Colon (tissue), 2 donors: ENCODE data around the gene NCS1.

ENCODE experiments used
- FAIRE-seq: peaks from 2 replicates; lab custom pipeline; 2012; peaks lifted over from hg19 to GRCh38; lab: Jason Lieb, UNC
- donor health status: control.
- donor health status: control.

The NCS1 gene

DNA sequence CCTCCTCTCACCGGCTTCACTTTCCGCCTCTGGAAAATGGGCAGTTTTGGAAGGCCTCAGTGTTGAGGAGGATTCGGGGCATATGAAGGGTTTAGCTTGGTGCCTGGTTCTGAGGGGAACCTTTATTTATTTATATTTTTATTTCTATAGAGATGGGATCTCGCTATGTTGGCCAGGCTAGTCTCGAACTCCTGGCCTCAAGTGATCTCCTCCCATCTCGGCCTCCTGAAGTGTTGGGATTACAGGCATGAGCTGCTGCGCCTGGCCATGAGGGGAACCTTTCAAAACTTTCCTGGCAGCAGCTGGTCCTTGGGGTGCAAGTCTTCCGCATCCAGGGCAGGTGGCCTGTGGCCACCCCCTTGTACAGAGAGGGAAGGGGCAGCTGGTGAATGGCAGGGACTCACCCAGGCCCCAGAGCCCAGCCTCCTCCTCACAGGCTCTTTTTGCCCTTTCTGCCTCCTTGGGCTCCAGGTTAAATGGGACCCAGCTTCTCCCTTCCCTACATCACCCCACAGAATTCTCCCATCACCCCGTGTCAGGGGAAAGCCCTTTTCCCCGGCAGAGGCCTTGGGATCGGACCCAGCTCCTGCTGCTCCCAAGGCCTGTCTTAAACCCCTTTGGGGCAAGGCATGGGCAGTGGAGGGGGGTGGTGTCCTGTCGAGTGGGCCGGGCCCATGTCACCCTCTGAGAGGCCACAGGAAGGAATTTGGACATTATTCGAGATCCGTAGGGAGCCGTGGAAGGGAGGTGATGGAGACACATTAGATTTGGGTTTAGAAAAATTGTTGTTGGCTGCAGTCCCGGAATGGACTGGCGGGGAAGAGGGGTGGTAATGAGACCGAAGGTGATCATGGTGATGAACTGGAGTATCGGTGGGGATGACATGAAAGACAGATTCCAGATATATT, 5.9 kb downstream of the NCS1 start:
- FAIRE-seq, result no peak

DNA sequence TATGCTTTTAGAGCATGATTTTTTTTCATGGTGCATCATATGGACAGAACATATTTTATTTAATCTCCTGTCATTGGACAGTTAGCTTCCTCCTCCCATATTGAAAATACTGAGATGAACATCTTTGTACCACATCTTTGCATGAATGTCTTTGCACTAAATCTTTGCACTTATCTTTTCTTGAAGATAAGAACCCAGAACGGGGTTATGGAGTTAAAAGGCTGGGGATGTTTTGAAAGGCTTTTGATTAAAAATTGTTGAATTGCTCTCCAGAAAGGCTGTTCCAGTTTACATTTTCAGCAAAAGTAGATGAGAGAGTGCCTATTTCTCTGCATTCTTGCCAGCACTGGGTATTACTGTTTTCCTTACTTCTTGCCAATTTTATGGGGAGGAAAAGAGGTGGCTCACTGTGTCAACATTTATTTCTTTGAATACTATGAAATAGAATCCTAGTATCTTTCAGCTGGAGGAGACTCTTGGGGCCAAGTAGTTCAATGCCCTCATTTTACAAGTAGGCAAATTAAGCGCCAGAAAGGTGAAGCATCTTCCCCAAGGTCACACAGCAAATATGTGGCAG, 7.2 kb downstream of the NCS1 start:
- no peak for FAIRE-seq

DNA sequence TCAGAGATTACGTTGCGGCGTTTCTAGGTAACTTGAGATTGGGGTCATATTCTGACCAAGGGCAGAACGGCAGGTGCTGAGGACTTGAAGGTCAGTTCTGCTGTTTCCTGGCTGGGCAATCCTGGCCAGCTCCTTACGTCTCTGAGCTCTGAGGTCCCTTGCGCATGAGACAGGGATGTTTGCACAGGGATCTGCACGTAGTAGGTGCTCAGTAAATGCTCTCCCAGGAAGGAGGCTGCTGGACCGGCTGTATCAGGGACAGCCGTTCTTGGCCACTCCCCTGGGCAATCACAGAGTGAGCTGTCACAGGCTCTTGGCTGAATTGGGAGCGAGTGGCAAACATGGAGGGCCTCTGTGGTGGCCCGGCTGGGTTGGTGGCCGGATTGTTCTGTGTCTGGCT, 8.3 kb downstream of the NCS1 start:
- no peak for FAIRE-seq

DNA sequence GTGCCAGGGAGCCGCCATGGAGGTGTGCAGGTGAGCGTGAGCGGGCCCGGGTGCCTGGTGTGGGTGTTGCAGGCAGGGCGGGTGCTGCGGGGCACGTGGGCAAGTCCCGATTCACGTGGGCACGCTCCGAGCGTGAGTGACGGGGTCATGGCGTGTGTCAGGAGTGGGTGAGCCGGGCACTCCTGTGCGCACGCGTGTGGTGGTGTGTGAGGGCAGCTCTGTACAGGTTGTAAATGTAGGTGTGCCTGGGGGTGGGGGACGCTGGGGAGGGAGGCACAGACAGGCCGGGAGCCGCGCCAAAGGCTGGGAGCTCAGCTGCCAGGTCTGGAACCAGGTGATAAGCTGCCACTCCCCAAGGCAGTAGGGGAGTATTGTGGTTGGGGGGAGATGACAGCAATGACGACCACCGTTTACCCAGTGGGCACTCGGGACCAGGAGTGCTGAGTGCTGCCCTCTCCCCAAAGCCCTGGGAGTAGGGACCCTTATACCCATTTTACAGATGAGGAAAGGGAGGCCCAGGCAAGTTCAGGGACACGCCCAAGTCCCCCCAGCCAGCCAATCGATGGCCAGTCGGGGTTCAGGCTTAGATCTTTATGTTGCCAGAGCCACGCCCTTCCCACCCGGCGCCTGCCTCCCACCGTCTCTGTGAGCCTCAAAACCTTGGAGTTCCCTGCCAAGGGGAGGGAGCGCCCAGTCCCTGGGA, 9.6 kb downstream of the NCS1 start:
- FAIRE-seq, result no peak

DNA sequence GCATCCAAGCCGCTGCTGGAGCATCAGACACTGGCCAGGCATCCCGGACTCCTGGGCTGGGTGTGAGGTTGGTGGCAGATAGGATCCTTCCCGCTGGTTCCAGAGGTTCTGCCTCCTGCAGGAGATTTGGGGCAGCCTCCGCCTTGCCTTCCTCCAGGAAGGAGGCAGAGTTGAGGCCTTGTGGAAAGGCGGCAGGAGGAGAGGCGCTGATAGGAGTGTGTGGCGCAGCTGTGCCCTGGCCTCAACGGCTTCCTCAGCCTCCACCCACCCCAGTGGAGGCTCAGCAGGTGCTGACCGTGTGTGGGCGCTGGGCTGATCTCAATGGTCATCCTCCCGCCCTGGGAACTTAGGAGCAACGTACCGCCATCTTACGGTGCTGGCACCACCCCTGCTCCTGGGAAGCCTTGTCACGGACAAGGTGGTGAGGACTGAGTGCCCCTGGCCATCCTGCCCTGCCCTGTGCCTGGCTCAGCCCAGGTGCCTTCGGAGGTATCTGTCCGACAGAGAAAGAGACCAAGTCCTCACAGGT, 10.2 kb downstream of the NCS1 start:
- FAIRE-seq, result no peak

DNA sequence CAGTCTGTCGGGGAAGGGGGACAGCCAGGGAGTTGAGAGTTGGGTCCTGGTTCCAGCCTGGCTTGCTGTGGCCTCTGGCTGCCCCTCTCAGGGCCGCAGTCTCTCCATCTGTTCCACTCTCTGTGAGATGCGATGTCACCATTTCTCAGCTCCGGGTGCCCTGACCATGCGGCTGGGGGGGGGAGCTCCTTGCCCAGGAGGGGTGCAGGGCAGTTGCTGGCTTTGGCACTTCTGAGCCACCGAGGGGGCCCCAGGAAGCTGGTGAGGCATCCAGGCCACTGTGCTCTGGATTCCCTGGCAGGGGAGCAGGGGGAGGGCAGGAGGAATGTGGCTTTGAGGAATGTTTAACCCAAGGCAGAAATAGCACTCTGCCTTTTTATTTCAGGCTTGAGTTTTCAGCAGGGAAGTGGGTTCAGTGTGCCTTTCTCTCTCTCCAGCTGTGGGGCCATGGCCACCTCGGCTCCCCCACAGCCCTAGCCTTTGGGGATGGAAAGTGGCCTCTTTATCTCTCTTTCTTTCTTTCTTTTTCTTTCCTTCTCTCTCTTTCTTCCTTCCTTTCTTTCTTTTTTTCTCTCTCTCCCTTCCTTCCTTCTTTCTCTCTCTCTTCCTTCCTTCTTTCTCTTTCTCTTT, 11.0 kb downstream of the NCS1 start:
- no peak for FAIRE-seq

DNA sequence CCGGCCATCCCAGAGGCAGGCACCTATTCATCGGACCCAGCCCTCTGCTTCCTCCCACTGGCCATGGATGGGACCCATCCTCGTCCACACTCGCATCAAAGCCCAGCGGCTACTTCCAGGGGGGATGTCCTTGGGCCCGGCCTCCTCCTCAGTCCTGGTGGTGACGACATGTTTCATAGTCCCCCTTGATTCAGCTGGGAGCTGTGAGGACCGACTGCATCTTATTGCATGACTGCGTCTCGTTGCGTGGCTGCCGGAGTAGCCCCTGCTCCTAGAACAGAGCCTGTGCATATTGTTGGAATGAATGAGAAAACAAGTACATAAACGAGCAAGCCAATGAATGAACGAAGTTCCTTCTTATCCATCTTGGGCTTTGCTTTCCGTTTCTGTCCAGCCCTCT, 12.8 kb downstream of the NCS1 start:
- FAIRE-seq, result no peak

DNA sequence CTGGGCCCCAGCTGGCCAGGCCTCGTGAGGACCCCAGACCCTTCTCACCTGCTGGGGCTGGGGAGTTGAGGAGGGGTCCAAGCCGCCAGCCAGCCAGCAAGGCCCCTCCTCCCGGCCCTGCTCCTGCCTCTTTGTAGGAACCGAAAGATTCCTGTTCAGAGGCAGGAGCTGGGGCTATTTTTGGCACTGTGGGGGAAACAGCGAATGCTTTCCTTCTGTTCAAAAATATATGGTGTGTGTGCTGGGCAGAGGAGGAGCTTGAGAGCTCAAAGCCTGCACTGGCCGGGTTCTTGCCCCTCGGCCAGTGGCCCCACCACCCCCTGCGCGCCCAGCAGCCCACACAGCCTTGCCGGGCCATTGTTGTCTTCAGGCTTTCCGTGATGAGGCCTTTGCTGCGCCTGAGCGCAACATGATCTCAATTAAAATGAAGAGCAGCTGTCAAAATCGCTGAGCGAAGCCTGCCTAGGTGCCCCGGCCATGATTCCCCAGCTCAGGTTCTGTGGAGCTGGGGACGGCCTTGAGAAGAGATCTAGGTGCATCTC, 13.4 kb downstream of the NCS1 start:
- FAIRE-seq, result no peak

DNA sequence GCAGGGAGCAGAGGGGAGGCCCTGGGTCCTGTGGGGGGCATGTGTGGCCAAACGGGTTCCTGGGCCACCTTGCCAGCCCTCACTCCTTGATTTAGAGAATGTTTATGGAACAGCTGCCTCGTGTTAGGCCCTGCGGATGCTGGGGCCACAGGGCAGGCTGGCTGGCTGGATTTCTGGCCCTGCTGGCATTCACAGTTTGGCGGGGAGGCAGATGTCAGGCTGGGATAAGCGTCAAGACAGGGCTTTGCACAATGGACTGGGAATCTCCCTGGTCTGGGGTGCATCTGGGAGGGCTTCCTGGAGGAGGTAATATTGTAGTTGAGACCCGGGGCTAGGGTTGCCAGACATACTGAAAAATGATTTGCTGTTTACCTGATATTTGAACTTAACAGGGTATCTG, 13.8 kb downstream of the NCS1 start:
- FAIRE-seq, result no peak

DNA sequence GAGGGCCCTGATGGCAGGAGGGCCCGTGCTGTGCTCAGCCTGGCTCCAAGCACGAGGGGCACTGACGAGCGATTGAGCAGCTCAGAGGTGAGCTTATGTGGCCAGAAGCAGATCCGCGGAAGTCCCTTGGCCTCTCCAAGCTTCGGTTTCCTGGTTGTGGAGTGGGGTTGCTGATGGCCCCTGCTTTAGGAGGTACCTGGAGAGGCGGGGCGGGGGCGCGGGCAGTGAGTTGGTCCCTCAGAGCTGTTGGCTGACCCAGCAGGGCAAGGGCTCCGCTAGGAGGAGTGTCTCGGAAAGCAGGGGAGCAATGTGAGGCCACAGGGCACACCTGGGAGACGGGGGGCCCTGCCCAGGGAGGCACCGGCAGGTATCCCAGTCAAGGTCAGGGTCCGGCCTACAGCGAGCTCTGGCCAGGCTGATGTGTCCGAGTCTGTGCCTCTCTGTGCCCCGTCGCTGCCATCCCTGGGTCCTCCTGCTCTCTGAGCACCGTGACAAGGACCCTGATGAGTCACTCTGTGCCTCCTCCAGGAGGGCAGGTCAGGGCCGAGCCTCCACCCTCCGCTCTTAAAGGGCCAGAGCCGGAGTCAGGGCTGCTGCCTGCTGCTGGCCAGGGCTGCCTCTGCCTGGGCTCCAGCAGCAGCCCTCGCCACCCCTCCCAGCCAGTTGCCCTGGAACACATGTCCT, 14.8 kb downstream of the NCS1 start:
- no peak for FAIRE-seq

DNA sequence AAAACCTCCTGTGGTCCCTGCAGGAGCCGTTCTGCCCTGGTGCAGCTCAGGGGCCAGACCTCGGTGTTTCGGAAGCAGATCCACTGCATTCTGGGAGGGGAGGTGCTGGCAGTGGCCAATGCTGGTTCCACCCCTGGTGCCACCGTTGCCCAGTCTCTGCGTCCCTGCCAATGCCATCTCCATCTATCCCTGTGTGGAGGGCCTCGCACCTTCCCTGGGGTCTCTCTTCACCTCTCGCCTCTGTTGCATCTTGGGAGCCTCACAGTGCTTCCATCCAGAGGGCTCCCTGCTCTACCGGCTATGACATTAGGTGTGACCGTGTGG, 15.3 kb downstream of the NCS1 start:
- no peak for FAIRE-seq

DNA sequence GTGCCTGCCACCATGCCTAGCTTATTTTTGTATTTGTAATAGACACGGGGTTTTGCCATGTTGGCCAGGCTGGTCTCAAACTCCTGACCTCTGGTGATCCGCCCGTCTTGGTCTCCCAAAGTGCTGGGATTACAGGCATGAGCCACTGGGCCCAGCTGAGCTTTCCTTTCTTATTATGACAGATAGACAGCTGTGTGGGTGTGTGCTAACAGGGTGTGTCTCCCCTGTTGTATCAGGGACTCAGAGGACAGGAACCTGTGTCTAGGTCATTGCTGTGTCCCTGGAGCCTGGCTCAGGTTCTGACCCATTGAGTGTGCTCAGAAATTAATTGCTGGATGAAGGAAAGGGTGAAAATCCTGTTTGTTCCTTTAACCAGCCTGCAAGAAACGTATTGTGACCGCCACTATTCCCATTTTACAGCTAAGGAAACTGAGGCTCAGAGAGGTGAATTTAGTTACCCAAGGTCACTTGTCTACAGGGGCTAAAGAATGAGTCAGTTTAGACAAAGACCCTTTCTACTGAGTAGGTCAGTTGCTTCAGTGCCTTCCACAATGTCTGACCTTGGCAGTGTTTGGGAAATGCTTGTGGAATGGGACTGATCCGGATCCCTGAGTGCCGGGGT, 16.8 kb downstream of the NCS1 start:
- FAIRE-seq, result no peak

DNA sequence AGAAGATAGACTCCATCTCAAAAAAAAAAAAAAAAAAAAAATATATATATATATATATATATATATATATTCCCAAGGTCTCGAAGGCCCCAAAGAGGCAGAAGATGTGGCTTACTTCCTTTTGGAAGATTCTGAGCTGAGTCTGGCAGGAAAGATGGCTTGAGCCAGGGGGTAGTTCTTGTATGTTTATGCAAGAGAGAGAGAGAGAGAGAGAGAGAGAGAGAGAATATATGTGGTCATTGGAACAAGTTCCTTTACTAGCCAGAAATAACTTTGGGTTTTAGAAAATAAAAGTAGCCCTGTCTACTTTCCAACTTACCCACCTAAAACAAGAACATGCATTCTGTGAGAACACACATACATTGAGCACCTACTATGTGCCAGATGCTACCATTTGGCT, 17.6 kb downstream of the NCS1 start:
- no peak for FAIRE-seq

DNA sequence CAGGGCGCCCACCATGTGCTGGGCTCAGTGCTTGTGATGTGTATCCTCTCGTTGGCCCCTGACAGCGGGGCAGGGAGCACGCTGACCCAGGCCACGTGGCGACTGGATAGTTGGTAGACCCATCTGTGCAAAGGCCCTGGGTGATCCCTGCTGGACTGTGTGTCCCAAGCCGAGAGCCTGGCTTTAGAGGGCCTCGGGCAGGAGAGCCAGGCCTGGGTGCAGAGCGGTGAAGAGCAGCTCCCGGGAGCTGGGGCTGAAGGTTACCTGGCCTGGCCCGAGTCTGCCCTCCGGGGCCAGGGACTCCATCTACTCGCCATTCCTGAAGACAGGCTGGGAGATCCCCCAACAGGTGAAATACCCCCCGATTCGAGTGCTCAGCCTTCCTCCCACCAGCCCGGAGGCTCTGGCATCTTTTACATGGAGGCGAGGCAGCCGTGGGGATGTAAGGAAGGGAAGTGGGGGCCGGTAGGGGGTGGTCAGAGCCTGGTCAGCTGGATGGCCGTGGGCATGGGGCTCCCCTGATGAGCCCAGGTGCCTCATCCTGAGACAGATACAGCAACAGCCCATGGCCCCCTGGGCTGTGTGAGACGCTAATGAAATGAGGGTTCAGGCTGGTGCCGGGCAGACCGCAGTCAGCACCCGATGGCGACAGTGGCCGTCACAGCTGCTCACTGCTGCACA, 19.0 kb downstream of the NCS1 start:
- no peak for FAIRE-seq

DNA sequence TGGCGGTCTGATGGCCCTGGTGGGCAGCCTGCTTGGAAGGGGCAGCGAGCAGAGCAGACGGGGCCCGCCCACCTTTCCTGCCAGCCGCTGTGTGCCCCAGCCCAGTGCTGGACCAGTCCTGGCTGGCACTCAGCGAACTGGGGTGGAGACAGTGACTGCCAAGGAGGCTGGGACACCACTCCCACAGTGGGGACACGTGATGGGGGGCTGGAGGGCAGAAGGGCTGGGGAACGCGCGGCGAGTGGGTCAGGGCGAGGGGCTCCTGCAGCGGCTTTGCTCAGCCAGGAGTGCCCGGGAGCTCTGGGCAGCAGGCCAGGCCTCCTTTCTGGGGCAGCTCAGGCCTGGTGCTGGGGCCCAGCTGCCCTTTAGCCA, 19.5 kb downstream of the NCS1 start:
- FAIRE-seq, result no peak

DNA sequence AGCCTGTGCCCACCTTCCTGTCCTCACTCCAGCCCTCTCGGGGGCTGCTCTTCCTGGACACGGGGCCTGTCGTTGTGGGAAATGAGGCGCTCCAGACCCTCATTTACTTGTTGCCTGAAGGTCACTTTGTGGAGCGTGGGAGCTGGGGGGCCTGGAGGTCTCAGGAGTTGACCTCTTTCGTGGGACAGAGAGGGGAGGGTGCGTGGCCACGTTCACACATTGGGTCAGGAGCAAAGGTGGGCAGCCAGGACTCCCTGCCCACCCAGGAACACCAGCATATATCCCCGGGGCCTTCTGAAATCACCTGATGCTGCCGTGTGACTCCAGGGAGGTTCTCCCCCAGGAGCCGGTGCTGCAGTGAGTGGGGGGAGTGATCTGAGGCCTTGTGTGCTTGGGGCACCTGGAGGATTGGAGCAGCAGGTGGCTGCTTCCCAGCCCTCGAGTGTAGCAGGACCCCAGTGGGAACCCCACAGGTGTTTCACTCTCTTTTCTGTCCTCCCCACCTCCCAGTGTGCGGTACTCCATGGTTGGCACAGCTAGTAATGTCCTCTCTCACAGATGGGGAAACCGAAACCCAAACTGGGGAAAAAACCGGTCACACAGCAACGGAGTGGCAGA, 20.3 kb downstream of the NCS1 start:
- FAIRE-seq, result no peak

DNA sequence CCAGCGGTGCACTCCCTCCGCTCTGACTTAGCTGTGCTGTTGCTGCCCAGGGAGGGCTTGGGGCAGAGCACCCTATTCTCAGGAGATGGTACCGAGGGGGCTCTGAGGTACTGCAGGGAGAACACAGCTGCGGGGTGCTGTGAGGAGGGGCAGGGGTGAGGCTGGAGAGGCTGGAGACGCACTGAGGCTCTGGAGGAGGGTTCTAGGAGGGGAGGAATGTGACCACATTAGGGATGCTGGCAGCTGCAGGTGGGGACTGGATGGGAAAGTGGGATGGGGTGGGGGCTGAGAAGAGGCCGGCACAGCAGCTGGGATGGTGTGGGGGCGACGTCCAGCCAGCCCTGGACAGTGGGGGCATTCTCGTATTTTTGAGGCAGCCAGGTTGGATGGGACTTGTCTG, 20.9 kb downstream of the NCS1 start:
- no peak for FAIRE-seq

DNA sequence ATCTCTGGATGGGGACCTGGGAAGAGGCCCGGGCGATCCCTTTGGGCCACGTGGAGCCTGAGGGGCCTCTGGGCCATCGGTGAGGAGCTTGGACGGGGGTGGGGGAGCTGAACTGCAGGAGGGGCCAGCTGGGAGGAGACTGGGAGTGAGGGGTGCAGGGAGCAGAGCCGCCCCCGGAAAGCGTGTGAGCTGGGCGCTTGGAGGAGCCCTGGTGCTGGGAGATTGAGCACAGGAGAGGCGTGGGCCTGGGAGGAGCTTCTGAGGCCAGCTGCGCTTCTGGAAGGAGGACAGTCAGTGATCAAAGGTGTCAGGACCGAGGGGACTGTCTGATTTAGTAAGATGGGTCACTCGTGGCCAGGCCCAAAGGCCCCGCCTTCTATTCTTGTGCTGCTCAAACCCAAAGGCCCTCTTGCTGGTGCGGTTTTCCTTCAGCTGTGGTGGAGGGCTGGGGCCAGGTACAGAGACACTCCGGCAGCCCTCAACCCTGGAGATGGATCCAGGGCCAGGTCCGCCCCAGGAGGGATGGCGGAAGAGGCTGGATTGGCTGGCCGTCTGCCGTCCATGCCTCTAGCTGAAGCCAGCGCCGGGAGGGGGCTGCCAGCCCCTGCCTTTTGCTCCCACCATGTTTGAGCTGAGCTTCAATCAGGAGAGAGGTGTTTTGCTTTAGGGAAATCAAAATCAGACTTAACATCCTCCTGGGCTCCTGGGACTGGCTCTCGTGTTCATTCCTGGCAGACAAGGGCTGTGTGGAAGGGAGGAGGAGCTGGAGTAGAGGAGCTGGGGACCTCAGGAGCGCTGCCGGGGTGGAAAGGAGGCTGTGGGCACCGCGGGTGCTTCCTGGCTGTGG, 21.6 kb downstream of the NCS1 start:
- no peak for FAIRE-seq

DNA sequence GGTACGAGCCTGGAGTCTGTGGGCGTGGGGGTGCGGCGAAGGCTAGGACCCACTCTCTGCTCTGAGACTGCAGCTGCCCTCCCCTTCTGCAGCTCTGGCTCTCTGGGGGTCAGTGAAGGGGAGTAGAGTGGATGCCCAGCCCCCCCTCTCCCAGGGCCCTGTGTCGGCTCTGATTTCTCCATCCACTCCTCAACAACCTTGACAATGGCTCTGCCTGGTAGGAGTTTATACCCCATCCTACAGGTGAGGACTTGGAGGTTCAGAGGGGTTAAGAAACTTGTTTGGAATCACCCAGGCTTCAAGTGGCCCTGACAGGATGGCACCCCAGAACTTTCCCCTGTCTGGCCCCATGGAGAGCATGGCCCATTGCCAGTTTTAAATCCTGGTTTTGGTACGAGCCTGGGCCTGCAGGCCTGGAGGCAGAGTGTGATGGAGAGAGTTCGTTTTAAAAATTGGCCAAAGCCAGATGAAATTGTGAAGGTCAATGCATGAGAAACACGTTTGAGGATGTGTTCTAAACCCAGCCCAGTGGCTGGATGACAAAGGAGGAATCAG, 22.3 kb downstream of the NCS1 start:
- no peak for FAIRE-seq
